ENCODE measurements around the gene KRTAP2-4.
"Not testable (repeated sequence)": the region's sequence is repeated elsewhere in the genome, so short reads cannot be mapped to it uniquely, and the experiment has no call there.

The KRTAP2-4 gene

GRCh38 chr17:41065829-41066624, at the start of gene KRTAP2-4:
Gene KRTAP2-4 (minus strand): TSS chr17:41065879. CDS start chr17:41065845, 34 bp downstream.
- DNase-seq, result no peak

GRCh38 chr17:41111151-41111885, 45.6 kb upstream of the KRTAP2-4 start:
- DNase-seq, result no peak

GRCh38 chr17:41108728-41109386, 43.2 kb upstream of the KRTAP2-4 start:
- not testable (repeated sequence) for DNase-seq

GRCh38 chr17:41107941-41108450, 42.3 kb upstream of the KRTAP2-4 start:
- no peak for DNase-seq

GRCh38 chr17:41105347-41105746, 39.7 kb upstream of the KRTAP2-4 start, which contains the start of gene KRTAP4-9:
Gene KRTAP4-9 (plus strand): TSS chr17:41105389. CDS start chr17:41105389, 0 bp downstream.
- not testable (repeated sequence) for DNase-seq

GRCh38 chr17:41104386-41105038, 38.8 kb upstream of the KRTAP2-4 start:
- DNase-seq, result not testable (repeated sequence)

GRCh38 chr17:41103896-41104295, 38.2 kb upstream of the KRTAP2-4 start:
- DNase-seq, result no peak

GRCh38 chr17:41101586-41102259, 36.0 kb upstream of the KRTAP2-4 start, which contains the start of gene KRTAP4-16:
Gene KRTAP4-16 (minus strand): TSS chr17:41102209. CDS start chr17:41102209, 0 bp downstream.
- DNase-seq, result no peak

GRCh38 chr17:41099682-41100480, 34.2 kb upstream of the KRTAP2-4 start:
- not testable (repeated sequence) for DNase-seq

GRCh38 chr17:41098481-41098880, 32.8 kb upstream of the KRTAP2-4 start:
- no peak for DNase-seq

GRCh38 chr17:41098042-41098441, 32.4 kb upstream of the KRTAP2-4 start, which contains the start of gene KRTAP4-8:
Gene KRTAP4-8 (minus strand): TSS chr17:41098142. CDS start chr17:41098084, 58 bp downstream.
- DNase-seq, result no peak

GRCh38 chr17:41096055-41096454, 30.4 kb upstream of the KRTAP2-4 start:
- DNase-seq, result no peak

GRCh38 chr17:41088760-41089352, 23.2 kb upstream of the KRTAP2-4 start:
- not testable (repeated sequence) for DNase-seq

GRCh38 chr17:41084100-41084856, 18.6 kb upstream of the KRTAP2-4 start, which contains the start of gene KRTAP4-7:
Gene KRTAP4-7 (plus strand): TSS chr17:41084150. CDS start chr17:41084207, 57 bp downstream.
- DNase-seq, result not testable (repeated sequence)

- DNase-seq, result not testable (repeated sequence)
Observed at GRCh38 chr17:41083427-41083826, 17.7 kb upstream of the KRTAP2-4 start.

GRCh38 chr17:41082626-41083025, 16.9 kb upstream of the KRTAP2-4 start:
- DNase-seq, result no peak

GRCh38 chr17:41076788-41077187, 11.1 kb upstream of the KRTAP2-4 start:
- DNase-seq, result no peak

- DNase-seq, result no peak
Observed at GRCh38 chr17:41073676-41074075, 8.0 kb upstream of the KRTAP2-4 start.

GRCh38 chr17:41071606-41072360, 6.1 kb upstream of the KRTAP2-4 start:
- DNase-seq, result no peak
